GM23338 (cell line): ENCODE data around the gene SEMA3C. TPM values are rescaled to one million over a fixed set of nuclear protein-coding genes. Genes with fewer than 3 reads are reported as not detected.

Experiments
- ATAC-seq: fragments of 200-7000 bp; cut with Tn5 transposase; 3 replicates; pipeline ENCODE4 v1.9.1; 2020
- DNase-seq: peaks from one replicate; pipeline ENCODE4 v3.0.0-alpha.2; 2015; ENCODE audit warnings: low spot score
- H2AFZ ChIP-seq: fragments of 200-600 bp; sonication (generic); 2 replicates; pipeline ENCODE4 v1.8.0; 2016; ENCODE audit warnings: antibody characterized with exemption, mild to moderate bottlenecking, moderate library complexity
- H3F3A ChIP-seq: fragments of 200-600 bp; sonication (generic); replicated peaks from 2 replicates; pipeline ENCODE4 v1.8.0; 2017; ENCODE audit warnings: antibody characterized with exemption, mixed run types, low read depth
- H3K27ac ChIP-seq: fragments of 200-600 bp; sonication (generic); 2 replicates; pipeline ENCODE4 v1.6.1; 2016; ENCODE audit warnings: low read depth
- H3K27me3 ChIP-seq: fragments of 200-600 bp; sonication (generic); 2 replicates; pipeline ENCODE4 v1.8.0; 2016; ENCODE audit warnings: mild to moderate bottlenecking, mixed run types, moderate library complexity; ENCODE audit not compliant: insufficient read depth
- H3K36me3 ChIP-seq: fragments of 200-600 bp; sonication (generic); 2 replicates; pipeline ENCODE4 v1.8.0; 2016; ENCODE audit warnings: mild to moderate bottlenecking; ENCODE audit not compliant: insufficient read depth
- H3K4me1 ChIP-seq: fragments of 200-600 bp; sonication (generic); 2 replicates; pipeline ENCODE4 v1.8.0; 2016; ENCODE audit warnings: mild to moderate bottlenecking, moderate library complexity; ENCODE audit not compliant: insufficient read depth
- H3K4me2 ChIP-seq: fragments of 200-600 bp; sonication (generic); 2 replicates; pipeline ENCODE4 v1.7.1; 2017; ENCODE audit warnings: mixed run types
- H3K4me3 ChIP-seq: fragments of 200-600 bp; sonication (generic); 2 replicates; pipeline ENCODE4 v1.6.1; 2016; ENCODE audit warnings: mixed run types
- H3K79me2 ChIP-seq: fragments of 200-600 bp; sonication (generic); replicated peaks from 2 replicates; pipeline ENCODE4 v1.8.0; 2017; ENCODE audit warnings: mild to moderate bottlenecking; ENCODE audit not compliant: insufficient read depth
- H3K9me2 ChIP-seq: fragments of 200-600 bp; sonication (generic); 2 replicates; pipeline ENCODE4 v1.8.0; 2017; ENCODE audit not compliant: insufficient read depth
- H4K20me1 ChIP-seq: fragments of 200-600 bp; sonication (generic); replicated peaks from 2 replicates; pipeline ENCODE4 v1.8.0; 2017; ENCODE audit warnings: mild to moderate bottlenecking; ENCODE audit not compliant: insufficient read depth
- H3K27ac Mint-ChIP-seq: 2 replicates; pipeline ENCODE4 v1.8.0; 2020; ENCODE audit warnings: inconsistent platforms, mild to moderate bottlenecking, moderate library complexity, mixed read lengths
- H3K27me3 Mint-ChIP-seq: 3 replicates; pipeline ENCODE4 v1.8.0; 2022; ENCODE audit warnings: low read depth, mild to moderate bottlenecking, moderate library complexity, mixed read lengths, inconsistent platforms; ENCODE audit not compliant: insufficient read depth, poor library complexity
- H3K36me3 Mint-ChIP-seq: 3 replicates; pipeline ENCODE4 v1.8.0; 2021; ENCODE audit warnings: low read depth, mild to moderate bottlenecking, inconsistent platforms, moderate library complexity, mixed read lengths
- H3K4me1 Mint-ChIP-seq: 3 replicates; pipeline ENCODE4 v1.8.0; 2020; ENCODE audit warnings: mild to moderate bottlenecking, inconsistent platforms, mixed read lengths
- H3K4me3 Mint-ChIP-seq: 3 replicates; pipeline ENCODE4 v1.8.0; 2021; ENCODE audit warnings: moderate library complexity, mild to moderate bottlenecking, inconsistent platforms, mixed read lengths
- H3K9me3 Mint-ChIP-seq: 3 replicates; pipeline ENCODE4 v1.8.0; 2020; ENCODE audit warnings: moderate library complexity, mild to moderate bottlenecking, inconsistent platforms, mixed read lengths
- CREB1 ChIP-seq: fragments of 250-450 bp; sonication (Bioruptor Pico); IDR thresholded peaks from 2 replicates; pipeline ENCODE4 v1.5.0; 2020; ENCODE audit warnings: low read depth, mild to moderate bottlenecking, moderate library complexity
- EZH2 ChIP-seq: fragments of 200-600 bp; sonication (generic); IDR thresholded peaks from one replicate; pipeline ENCODE4 v1.8.0; 2017; ENCODE audit warnings: antibody characterized with exemption, mild to moderate bottlenecking, low read depth; ENCODE audit not compliant: unreplicated experiment
- EZH2phosphoT487 ChIP-seq: fragments of 200-600 bp; sonication (generic); IDR thresholded peaks from one replicate; pipeline ENCODE4 v1.8.1; 2018; ENCODE audit warnings: antibody characterized with exemption; ENCODE audit not compliant: unreplicated experiment
- JUNB ChIP-seq: IDR thresholded peaks from one replicate; pipeline ENCODE4 v1.6.1; 2016; ENCODE audit warnings: antibody characterized with exemption; ENCODE audit not compliant: unreplicated experiment
- NANOG ChIP-seq: IDR thresholded peaks from 2 replicates; pipeline ENCODE4 v1.6.1; 2016; ENCODE audit warnings: antibody characterized with exemption, borderline replicate concordance
- POLR2AphosphoS5 ChIP-seq: IDR thresholded peaks from 2 replicates; pipeline ENCODE4 v1.6.1; 2016; ENCODE audit warnings: antibody characterized with exemption, low read depth
- STAT1 ChIP-seq: IDR thresholded peaks from one replicate; pipeline ENCODE4 v1.6.1; 2016; ENCODE audit warnings: antibody characterized with exemption; ENCODE audit not compliant: unreplicated experiment
- ZNF114 ChIP-seq: fragments of 250-450 bp; sonication (Bioruptor Pico); IDR thresholded peaks from 2 replicates; pipeline ENCODE4 v1.5.0; 2020; ENCODE audit warnings: mild to moderate bottlenecking, moderate library complexity
- ZNF331 ChIP-seq: fragments of 250-450 bp; sonication (Bioruptor Pico); IDR thresholded peaks from 2 replicates; pipeline ENCODE4 v1.5.0; 2020; ENCODE audit warnings: low read depth, mild to moderate bottlenecking, moderate library complexity
- polyA plus RNA-seq: library from polyadenylated mRNA; unstranded; fragments of >200 nt; fragmentation: Nextera tagmentation; extraction: Ambion mirVana; gene quantifications from 2 replicates; pipeline ENCODE4 v1.2.1, GENCODE V29; 2016
- total RNA-seq: library from RNA; depleted of rRNA; stranded (reverse); fragments of >200 nt; shearing (Covaris generic); gene quantifications from 2 replicates; pipeline ENCODE4 v1.2.3, GENCODE V29; 2014
- TF ChIP-seq, protein P1 (sequence below): IDR thresholded peaks from one replicate; pipeline ENCODE4 v1.6.1; 2018; ENCODE audit warnings: antibody characterized with exemption; ENCODE audit not compliant: unreplicated experiment
- TF ChIP-seq, protein P2 (sequence below), 2 experiments: fragments of 200-600 bp in 1 of 2; sonication (generic) in 1 of 2; conservative IDR thresholded peaks; 2 replicates each; pipeline versions ENCODE4 v1.5.1 to v1.6.1; 2016 to 2017; ENCODE audit warnings: antibody characterized with exemption in 2 of 2, low read depth in 2 of 2, mild to moderate bottlenecking in 2 of 2, moderate library complexity in 1 of 2
- TF ChIP-seq, protein P3 (sequence below): IDR thresholded peaks from 2 replicates; pipeline ENCODE4 v1.6.1; 2016; ENCODE audit warnings: antibody characterized with exemption
- TF ChIP-seq, protein P4 (sequence below): fragments of 250-450 bp; sonication (Bioruptor Pico); IDR thresholded peaks from 2 replicates; pipeline ENCODE4 v1.5.0; 2020; ENCODE audit warnings: mild to moderate bottlenecking, moderate library complexity

The SEMA3C gene
- total and polyA plus RNA-seq, 2 experiments from 2014 or later = 1.0 to 3.5 TPM

DNA sequence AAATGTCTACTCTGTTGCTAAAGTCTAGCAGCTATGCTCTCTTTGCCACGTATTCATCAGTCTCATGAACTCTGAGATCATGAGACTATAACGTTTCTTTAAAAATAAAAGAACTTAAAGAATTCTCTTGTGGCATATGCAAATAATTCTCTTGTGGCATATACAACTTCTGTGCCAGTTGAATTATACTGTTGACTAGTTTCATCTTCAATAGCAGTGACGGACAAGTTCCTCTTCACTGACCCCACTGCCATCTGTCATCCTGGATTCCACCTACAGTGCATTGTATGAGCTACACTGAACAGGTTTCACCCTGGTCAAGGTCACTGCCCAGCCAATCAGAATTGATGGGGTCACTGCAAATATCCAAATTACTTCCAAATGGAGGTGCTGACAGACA, 192.2 kb downstream of the SEMA3C start:
- H3K4me3 Mint-ChIP-seq = no peak overlapping the region

More for the DNA sequence above, 192.2 kb downstream of the SEMA3C start:
- peaks cover 52% of the 10 kb centered on the region for H3K4me1 ChIP-seq
- no peaks in the 10 kb centered on the region for H4K20me1 ChIP-seq
- H3K79me2 ChIP-seq = no peaks in the 10 kb centered on the region
- H3K27me3 Mint-ChIP-seq = peaks cover 3% of the 10 kb centered on the region
- no peak overlapping the region for H3K27ac ChIP-seq
- H3K9me3 Mint-ChIP-seq = no peaks in the 10 kb centered on the region
- no peaks in the 10 kb centered on the region for H3F3A ChIP-seq
- no peak overlapping the region for H3K27ac Mint-ChIP-seq
- TF ChIP-seq ZNF114 (CRISPR knock-in tag) (no peak), JUNB (no peak), STAT1 (no peak), CREB1 (CRISPR knock-in tag) (no peak), ZNF331 (CRISPR knock-in tag) (no peak), EZH2 (no peak), POLR2AphosphoS5 (no peak), NANOG (no peak), EZH2phosphoT487 (no peak)
- TF ChIP-seq, protein P1, sequence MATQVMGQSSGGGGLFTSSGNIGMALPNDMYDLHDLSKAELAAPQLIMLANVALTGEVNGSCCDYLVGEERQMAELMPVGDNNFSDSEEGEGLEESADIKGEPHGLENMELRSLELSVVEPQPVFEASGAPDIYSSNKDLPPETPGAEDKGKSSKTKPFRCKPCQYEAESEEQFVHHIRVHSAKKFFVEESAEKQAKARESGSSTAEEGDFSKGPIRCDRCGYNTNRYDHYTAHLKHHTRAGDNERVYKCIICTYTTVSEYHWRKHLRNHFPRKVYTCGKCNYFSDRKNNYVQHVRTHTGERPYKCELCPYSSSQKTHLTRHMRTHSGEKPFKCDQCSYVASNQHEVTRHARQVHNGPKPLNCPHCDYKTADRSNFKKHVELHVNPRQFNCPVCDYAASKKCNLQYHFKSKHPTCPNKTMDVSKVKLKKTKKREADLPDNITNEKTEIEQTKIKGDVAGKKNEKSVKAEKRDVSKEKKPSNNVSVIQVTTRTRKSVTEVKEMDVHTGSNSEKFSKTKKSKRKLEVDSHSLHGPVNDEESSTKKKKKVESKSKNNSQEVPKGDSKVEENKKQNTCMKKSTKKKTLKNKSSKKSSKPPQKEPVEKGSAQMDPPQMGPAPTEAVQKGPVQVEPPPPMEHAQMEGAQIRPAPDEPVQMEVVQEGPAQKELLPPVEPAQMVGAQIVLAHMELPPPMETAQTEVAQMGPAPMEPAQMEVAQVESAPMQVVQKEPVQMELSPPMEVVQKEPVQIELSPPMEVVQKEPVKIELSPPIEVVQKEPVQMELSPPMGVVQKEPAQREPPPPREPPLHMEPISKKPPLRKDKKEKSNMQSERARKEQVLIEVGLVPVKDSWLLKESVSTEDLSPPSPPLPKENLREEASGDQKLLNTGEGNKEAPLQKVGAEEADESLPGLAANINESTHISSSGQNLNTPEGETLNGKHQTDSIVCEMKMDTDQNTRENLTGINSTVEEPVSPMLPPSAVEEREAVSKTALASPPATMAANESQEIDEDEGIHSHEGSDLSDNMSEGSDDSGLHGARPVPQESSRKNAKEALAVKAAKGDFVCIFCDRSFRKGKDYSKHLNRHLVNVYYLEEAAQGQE = no peak
- TF ChIP-seq, protein P2, sequence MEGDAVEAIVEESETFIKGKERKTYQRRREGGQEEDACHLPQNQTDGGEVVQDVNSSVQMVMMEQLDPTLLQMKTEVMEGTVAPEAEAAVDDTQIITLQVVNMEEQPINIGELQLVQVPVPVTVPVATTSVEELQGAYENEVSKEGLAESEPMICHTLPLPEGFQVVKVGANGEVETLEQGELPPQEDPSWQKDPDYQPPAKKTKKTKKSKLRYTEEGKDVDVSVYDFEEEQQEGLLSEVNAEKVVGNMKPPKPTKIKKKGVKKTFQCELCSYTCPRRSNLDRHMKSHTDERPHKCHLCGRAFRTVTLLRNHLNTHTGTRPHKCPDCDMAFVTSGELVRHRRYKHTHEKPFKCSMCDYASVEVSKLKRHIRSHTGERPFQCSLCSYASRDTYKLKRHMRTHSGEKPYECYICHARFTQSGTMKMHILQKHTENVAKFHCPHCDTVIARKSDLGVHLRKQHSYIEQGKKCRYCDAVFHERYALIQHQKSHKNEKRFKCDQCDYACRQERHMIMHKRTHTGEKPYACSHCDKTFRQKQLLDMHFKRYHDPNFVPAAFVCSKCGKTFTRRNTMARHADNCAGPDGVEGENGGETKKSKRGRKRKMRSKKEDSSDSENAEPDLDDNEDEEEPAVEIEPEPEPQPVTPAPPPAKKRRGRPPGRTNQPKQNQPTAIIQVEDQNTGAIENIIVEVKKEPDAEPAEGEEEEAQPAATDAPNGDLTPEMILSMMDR (conservative IDR thresholded peaks at IDR 0.05; ENCODE audit: low read depth in 2 of 2) = no peak
- TF ChIP-seq, protein P3, sequence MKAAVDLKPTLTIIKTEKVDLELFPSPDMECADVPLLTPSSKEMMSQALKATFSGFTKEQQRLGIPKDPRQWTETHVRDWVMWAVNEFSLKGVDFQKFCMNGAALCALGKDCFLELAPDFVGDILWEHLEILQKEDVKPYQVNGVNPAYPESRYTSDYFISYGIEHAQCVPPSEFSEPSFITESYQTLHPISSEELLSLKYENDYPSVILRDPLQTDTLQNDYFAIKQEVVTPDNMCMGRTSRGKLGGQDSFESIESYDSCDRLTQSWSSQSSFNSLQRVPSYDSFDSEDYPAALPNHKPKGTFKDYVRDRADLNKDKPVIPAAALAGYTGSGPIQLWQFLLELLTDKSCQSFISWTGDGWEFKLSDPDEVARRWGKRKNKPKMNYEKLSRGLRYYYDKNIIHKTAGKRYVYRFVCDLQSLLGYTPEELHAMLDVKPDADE = no peak
- TF ChIP-seq, protein P4, sequence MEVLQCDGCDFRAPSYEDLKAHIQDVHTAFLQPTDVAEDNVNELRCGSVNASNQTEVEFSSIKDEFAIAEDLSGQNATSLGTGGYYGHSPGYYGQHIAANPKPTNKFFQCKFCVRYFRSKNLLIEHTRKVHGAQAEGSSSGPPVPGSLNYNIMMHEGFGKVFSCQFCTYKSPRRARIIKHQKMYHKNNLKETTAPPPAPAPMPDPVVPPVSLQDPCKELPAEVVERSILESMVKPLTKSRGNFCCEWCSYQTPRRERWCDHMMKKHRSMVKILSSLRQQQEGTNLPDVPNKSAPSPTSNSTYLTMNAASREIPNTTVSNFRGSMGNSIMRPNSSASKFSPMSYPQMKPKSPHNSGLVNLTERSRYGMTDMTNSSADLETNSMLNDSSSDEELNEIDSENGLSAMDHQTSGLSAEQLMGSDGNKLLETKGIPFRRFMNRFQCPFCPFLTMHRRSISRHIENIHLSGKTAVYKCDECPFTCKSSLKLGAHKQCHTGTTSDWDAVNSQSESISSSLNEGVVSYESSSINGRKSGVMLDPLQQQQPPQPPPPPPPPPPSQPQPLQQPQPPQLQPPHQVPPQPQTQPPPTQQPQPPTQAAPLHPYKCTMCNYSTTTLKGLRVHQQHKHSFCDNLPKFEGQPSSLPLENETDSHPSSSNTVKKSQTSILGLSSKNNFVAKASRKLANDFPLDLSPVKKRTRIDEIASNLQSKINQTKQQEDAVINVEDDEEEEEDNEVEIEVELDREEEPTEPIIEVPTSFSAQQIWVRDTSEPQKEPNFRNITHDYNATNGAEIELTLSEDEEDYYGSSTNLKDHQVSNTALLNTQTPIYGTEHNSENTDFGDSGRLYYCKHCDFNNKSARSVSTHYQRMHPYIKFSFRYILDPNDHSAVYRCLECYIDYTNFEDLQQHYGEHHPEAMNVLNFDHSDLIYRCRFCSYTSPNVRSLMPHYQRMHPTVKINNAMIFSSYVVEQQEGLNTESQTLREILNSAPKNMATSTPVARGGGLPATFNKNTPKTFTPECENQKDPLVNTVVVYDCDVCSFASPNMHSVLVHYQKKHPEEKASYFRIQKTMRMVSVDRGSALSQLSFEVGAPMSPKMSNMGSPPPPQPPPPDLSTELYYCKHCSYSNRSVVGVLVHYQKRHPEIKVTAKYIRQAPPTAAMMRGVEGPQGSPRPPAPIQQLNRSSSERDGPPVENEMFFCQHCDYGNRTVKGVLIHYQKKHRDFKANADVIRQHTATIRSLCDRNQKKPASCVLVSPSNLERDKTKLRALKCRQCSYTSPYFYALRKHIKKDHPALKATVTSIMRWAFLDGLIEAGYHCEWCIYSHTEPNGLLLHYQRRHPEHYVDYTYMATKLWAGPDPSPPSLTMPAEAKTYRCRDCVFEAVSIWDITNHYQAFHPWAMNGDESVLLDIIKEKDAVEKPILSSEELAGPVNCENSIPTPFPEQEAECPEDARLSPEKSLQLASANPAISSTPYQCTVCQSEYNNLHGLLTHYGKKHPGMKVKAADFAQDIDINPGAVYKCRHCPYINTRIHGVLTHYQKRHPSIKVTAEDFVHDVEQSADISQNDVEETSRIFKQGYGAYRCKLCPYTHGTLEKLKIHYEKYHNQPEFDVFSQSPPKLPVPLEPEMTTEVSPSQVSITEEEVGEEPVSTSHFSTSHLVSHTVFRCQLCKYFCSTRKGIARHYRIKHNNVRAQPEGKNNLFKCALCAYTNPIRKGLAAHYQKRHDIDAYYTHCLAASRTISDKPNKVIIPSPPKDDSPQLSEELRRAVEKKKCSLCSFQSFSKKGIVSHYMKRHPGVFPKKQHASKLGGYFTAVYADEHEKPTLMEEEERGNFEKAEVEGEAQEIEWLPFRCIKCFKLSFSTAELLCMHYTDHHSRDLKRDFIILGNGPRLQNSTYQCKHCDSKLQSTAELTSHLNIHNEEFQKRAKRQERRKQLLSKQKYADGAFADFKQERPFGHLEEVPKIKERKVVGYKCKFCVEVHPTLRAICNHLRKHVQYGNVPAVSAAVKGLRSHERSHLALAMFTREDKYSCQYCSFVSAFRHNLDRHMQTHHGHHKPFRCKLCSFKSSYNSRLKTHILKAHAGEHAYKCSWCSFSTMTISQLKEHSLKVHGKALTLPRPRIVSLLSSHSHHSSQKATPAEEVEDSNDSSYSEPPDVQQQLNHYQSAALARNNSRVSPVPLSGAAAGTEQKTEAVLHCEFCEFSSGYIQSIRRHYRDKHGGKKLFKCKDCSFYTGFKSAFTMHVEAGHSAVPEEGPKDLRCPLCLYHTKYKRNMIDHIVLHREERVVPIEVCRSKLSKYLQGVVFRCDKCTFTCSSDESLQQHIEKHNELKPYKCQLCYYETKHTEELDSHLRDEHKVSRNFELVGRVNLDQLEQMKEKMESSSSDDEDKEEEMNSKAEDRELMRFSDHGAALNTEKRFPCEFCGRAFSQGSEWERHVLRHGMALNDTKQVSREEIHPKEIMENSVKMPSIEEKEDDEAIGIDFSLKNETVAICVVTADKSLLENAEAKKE (CRISPR knock-in tag) = no peak
- H3K9me2 ChIP-seq = no peaks in the 10 kb centered on the region
- no peak overlapping the region for H2AFZ ChIP-seq
- DNase-seq (no peak), ATAC-seq (no peak)
- no peaks in the 10 kb centered on the region for H3K36me3 Mint-ChIP-seq
- peaks cover 48% of the 10 kb centered on the region for H3K4me1 Mint-ChIP-seq
- H3K27me3 ChIP-seq = peaks cover 5% of the 10 kb centered on the region; the same call in 1 of the 2 replicates
- no peak overlapping the region for H3K4me3 ChIP-seq
- no peak overlapping the region for H3K4me2 ChIP-seq
- H3K36me3 ChIP-seq = no peaks in the 10 kb centered on the region
